Left lung (tissue), 10 donors: Measurements from ENCODE around the gene RSU1. TPM values are rescaled to one million over a fixed set of nuclear protein-coding genes. Genes with fewer than 3 reads are reported as not detected.

Experiments used
- ATAC-seq: fragments of 200-7000 bp; cut with Tn5 transposase; one replicate; pipeline ENCODE4 v1.9.1; 2020; ENCODE audit warnings: moderate library complexity
- DNase-seq, 4 donors: peaks; one replicate each; pipeline ENCODE4 v3.0.0-alpha.2; 2013 to 2020
- H3K27ac ChIP-seq, 2 donors: fragments of 200-600 bp; sonication (generic) in 1 of 2; one replicate each; pipeline versions ENCODE4 v1.5.0 to v1.8.0; 2020 to 2021
- H3K27me3 ChIP-seq, 2 donors: fragments of 200-600 bp; sonication (generic) in 1 of 2; one replicate each; pipeline versions ENCODE4 v1.5.0 to v1.8.0; 2020 to 2021
- H3K36me3 ChIP-seq, 2 donors: fragments of 200-600 bp; sonication (generic) in 1 of 2; one replicate each; pipeline versions ENCODE4 v1.5.0 to v1.8.0; 2020 to 2021
- H3K4me1 ChIP-seq, 2 donors: fragments of 200-600 bp; one replicate each; pipeline ENCODE4 v1.8.0; 2021
- H3K4me3 ChIP-seq, 2 donors: fragments of 200-600 bp; sonication (generic) in 1 of 2; one replicate each; pipeline versions ENCODE4 v1.5.0 to v1.8.0; 2020 to 2021; ENCODE audit warnings: mild to moderate bottlenecking in 1 of 2
- H3K9me3 ChIP-seq, 2 donors: fragments of 200-600 bp; sonication (generic) in 1 of 2; one replicate each; pipeline versions ENCODE4 v1.5.0 to v1.8.0; 2020 to 2021
- intact Hi-C, 2 donors: fragments of 100-400 bp; cut with DNase I; formaldehyde crosslinking; loops; one replicate each; pipeline versions ENCODE4 v1.11.2 to v1.14.2; 2022
- polyA plus RNA-seq, 6 donors: library from polyadenylated mRNA; unstranded; fragments of 120-200 nt; gene quantifications; one replicate each; pipeline ENCODE4 v1.2.1, GENCODE V29; 2013; ENCODE audit not compliant: insufficient read length in 6 of 6
- total RNA-seq, 2 donors: library from RNA; stranded (reverse); fragmentation: NEBNext Ultra II Directional; extraction: Animal tissue kit (Norgen Biotek cat#: 25700); gene quantifications; one replicate each; pipeline ENCODE4 v1.2.1, GENCODE V29; 2021
- TF ChIP-seq, protein P1 (sequence below), 2 donors: fragments of 200-600 bp; sonication (generic) in 1 of 2; IDR thresholded peaks; one replicate each; pipeline versions ENCODE4 v1.5.0 to v1.8.0; 2021; ENCODE audit warnings: antibody characterized with exemption in 2 of 2
- donor health status: DM: no; HTN: yes; CAD: no.
- donor health status: DM: no; HTN: no; CAD: no.

Gene RSU1
- total and polyA plus RNA-seq, 8 donors, result 68.1 to 114 (median 85.3) TPM

- H3K4me3 ChIP-seq, result no peak overlapping the region
- intact Hi-C loops, result no loop called here
- ATAC-seq (no peak), DNase-seq (no peak)
- TF ChIP-seq, protein P1, sequence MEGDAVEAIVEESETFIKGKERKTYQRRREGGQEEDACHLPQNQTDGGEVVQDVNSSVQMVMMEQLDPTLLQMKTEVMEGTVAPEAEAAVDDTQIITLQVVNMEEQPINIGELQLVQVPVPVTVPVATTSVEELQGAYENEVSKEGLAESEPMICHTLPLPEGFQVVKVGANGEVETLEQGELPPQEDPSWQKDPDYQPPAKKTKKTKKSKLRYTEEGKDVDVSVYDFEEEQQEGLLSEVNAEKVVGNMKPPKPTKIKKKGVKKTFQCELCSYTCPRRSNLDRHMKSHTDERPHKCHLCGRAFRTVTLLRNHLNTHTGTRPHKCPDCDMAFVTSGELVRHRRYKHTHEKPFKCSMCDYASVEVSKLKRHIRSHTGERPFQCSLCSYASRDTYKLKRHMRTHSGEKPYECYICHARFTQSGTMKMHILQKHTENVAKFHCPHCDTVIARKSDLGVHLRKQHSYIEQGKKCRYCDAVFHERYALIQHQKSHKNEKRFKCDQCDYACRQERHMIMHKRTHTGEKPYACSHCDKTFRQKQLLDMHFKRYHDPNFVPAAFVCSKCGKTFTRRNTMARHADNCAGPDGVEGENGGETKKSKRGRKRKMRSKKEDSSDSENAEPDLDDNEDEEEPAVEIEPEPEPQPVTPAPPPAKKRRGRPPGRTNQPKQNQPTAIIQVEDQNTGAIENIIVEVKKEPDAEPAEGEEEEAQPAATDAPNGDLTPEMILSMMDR (IDR thresholded peaks at IDR 0.05), result no peak
- H3K36me3 ChIP-seq, result no peaks in the 10 kb centered on the region
- H3K27me3 ChIP-seq, result no peaks in the 10 kb centered on the region
- no peak overlapping the region for H3K27ac ChIP-seq
- no peaks in the 10 kb centered on the region for H3K9me3 ChIP-seq
- H3K4me1 ChIP-seq, result no peaks in the 10 kb centered on the region
These were observed 46.5 kb upstream of the RSU1 start for GRCh38 chr10:16863766-16864165.

DNA sequence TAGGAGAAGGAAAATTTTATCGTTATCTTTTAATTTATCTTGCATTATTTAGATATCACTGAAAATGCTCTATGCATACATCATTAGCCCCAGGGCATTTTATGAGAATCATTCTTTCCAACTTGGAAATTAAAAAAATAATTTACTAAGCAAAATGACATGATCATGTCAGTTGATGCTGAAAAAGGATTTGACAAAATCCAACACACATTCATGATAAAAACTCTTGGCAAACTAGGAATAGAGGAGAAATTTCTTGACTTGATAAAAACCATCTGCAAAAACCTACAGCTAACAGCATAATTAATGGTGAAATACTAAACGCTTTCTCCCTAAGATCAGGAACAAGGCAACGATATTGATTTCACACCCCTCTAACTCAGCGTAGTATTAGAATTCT, 40.2 kb upstream of the RSU1 start:
- DNase-seq (no peak), ATAC-seq (no peak)
- no peaks in the 10 kb centered on the region for H3K9me3 ChIP-seq
- intact Hi-C loops, result no loop called here
- no peak overlapping the region for H3K27ac ChIP-seq
- no peaks in the 10 kb centered on the region for H3K27me3 ChIP-seq
- no peaks in the 10 kb centered on the region for H3K4me1 ChIP-seq
- TF ChIP-seq, protein P1 (IDR thresholded peaks at IDR 0.05), result no peak
- no peak overlapping the region for H3K4me3 ChIP-seq
- H3K36me3 ChIP-seq, result no peaks in the 10 kb centered on the region

DNA sequence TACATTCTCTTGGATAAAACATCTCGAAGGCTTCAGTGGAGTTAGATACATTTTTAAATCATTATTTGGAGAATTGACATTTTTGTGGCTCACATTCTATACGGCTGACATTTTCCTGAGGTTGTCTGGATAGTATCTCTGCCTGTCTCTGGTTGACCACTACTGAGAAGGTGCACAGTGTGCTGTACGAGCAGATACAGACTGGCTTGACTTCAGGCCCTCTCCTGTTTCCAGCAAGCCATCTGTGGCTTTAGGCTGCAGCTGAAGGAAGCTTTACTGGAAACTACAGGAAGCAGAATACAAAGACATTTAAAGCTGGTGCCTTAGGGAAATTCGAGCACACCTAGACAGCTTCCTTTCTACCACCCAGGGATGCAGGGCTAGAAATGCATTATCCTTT, 39.3 kb upstream of the RSU1 start:
- ATAC-seq (no peak), DNase-seq (no peak)
- no peaks in the 10 kb centered on the region for H3K4me1 ChIP-seq
- no peak overlapping the region for H3K27ac ChIP-seq
- H3K4me3 ChIP-seq, result no peak overlapping the region
- H3K27me3 ChIP-seq, result no peaks in the 10 kb centered on the region
- intact Hi-C loops, result no loop called here
- TF ChIP-seq, protein P1 (IDR thresholded peaks at IDR 0.05), result no peak
- no peaks in the 10 kb centered on the region for H3K9me3 ChIP-seq
- no peaks in the 10 kb centered on the region for H3K36me3 ChIP-seq

DNA sequence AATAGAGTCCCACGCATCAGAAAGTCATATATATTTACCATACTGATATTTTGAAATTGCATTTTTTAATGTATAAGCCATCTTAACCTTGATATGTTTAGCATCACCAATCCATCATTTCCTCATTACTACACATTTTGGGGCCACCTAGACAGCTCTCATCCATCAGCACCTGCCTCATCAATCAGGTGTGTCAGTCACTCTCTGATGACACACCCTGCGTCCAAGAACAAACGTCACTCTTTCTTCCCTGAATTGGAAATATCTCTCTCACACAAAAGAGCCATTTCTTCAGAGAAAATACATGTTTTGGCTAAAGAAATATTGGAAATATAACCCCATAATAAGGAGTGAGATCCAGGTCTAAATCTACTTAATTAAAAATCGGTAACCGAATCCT, 38.9 kb upstream of the RSU1 start:
- H3K27ac ChIP-seq, result no peak overlapping the region
- no peaks in the 10 kb centered on the region for H3K36me3 ChIP-seq

DNA sequence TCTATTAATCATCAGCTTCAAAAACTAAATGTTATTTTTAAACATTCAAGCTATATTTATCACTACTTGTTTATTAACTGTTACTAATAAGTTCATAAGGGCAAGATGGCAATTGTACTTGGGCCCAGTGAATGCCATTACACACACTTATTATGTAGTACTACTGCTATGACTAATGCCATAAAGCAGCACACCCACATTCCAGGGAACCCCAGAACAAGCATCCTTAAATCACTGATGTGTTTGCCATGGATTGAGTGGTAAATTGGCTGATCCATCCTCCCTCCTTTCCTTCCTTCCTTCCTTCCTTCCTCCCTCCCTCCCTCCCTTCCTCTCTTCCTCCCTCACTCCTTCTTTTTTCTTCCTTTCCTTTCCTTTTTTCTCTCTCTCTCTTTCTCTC, 37.4 kb upstream of the RSU1 start:
- no peak overlapping the region for H3K27ac ChIP-seq
- intact Hi-C loops, result no loop called here
- peak; percentile 69 for ATAC-seq
- TF ChIP-seq, protein P1 (IDR thresholded peaks at IDR 0.05), result no peak
- H3K4me1 ChIP-seq, result no peaks in the 10 kb centered on the region
- no peaks in the 10 kb centered on the region for H3K27me3 ChIP-seq
- H3K4me3 ChIP-seq, result no peak overlapping the region
- no peak for DNase-seq
- no peaks in the 10 kb centered on the region for H3K36me3 ChIP-seq
- no peaks in the 10 kb centered on the region for H3K9me3 ChIP-seq

More for the DNA sequence above, 38.9 kb upstream of the RSU1 start:
- H3K27me3 ChIP-seq, result no peaks in the 10 kb centered on the region
- ATAC-seq, result no peak
- H3K4me3 ChIP-seq, result no peak overlapping the region
- intact Hi-C loops, result no loop called here
- no peaks in the 10 kb centered on the region for H3K9me3 ChIP-seq
- TF ChIP-seq, protein P1 (IDR thresholded peaks at IDR 0.05), result no peak
- H3K4me1 ChIP-seq, result no peaks in the 10 kb centered on the region
- no peak for DNase-seq
